BJ (cell line): Measurements from ENCODE around the gene PRUNE1. TPM values are rescaled to one million over a fixed set of nuclear protein-coding genes. Genes with fewer than 3 reads are reported as not detected.

ENCODE experiments used
- CTCF ChIA-PET: fragments of 350-600 bp; formaldehyde crosslinking; extraction: SDS; loops from one replicate; lab custom pipeline; 2021; ENCODE audit warnings: antibody characterized with exemption, inconsistent platforms; lab: Yijun Ruan, JAX
- POLR2A ChIA-PET: fragments of 300-600 bp; sonication (Branson Sonifier 250); formaldehyde crosslinking; extraction: SDS; loops from one replicate; lab custom pipeline; 2021; ENCODE audit warnings: antibody characterized with exemption; lab: Charles Lee
- DNase-seq: peaks from one replicate; pipeline ENCODE4 v3.0.0-alpha.2; 2011; ENCODE audit warnings: low read depth
- H3K27me3 ChIP-seq: 2 replicates; pipeline ENCODE4 v1.6.0; 2011; ENCODE audit warnings: low read length; ENCODE audit not compliant: control insufficient read depth, insufficient read depth
- H3K36me3 ChIP-seq: 2 replicates; pipeline ENCODE4 v1.5.1; 2011; ENCODE audit warnings: low read length; ENCODE audit not compliant: control insufficient read depth, insufficient read depth
- H3K4me3 ChIP-seq: 2 replicates; pipeline ENCODE4 v1.5.1; 2011; ENCODE audit warnings: low read depth, mild to moderate bottlenecking, control low read depth, low read length
- polyA plus RNA-seq: library from polyadenylated mRNA; depleted of rRNA; stranded (reverse); fragments of >200 nt; gene quantifications from 2 replicates; pipeline ENCODE4 v1.2.3, GENCODE V29; 2011
- TF ChIP-seq, protein P1 (sequence below): IDR thresholded peaks from 2 replicates; pipeline ENCODE4 v1.5.1; 2011; ENCODE audit warnings: low read depth, mild to moderate bottlenecking, control low read depth, inconsistent platforms, low read length, moderate library complexity; ENCODE audit not compliant: insufficient read depth

Gene PRUNE1
- polyA plus RNA-seq, 1 experiment = 16.2 TPM

DNA sequence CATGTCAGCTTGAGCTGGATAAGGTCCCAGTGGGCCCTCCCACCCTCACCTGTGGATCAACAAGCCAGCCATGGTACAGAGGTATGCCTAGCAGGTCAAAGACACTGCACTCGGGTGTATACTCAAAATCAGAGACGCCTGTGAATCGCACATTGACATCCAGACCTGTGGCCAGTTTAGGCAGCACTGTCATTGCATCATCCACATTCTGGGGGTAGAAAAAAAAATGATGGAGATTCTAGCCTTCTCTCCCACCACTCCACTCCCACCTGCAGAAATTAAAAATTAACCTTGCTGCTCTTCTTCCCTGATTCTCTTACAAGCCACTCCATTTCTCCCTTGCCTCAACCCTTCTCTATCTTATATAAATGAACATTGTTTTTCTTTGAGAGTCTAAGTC is 7.8 kb upstream of the PRUNE1 start:
- peaks cover 6% of the 10 kb centered on the region for H3K36me3 ChIP-seq
- no peak for DNase-seq
- TF ChIP-seq, protein P1, sequence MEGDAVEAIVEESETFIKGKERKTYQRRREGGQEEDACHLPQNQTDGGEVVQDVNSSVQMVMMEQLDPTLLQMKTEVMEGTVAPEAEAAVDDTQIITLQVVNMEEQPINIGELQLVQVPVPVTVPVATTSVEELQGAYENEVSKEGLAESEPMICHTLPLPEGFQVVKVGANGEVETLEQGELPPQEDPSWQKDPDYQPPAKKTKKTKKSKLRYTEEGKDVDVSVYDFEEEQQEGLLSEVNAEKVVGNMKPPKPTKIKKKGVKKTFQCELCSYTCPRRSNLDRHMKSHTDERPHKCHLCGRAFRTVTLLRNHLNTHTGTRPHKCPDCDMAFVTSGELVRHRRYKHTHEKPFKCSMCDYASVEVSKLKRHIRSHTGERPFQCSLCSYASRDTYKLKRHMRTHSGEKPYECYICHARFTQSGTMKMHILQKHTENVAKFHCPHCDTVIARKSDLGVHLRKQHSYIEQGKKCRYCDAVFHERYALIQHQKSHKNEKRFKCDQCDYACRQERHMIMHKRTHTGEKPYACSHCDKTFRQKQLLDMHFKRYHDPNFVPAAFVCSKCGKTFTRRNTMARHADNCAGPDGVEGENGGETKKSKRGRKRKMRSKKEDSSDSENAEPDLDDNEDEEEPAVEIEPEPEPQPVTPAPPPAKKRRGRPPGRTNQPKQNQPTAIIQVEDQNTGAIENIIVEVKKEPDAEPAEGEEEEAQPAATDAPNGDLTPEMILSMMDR = no peak
- CTCF ChIA-PET = interaction anchor here (8.7 kb wide), 1 partner anchor 20 kb away, joined by 217 read pairs; the partner anchor contains the start of genes ANXA9 and CERS2
- no peak overlapping the region for H3K4me3 ChIP-seq
- H3K27me3 ChIP-seq = no peaks in the 10 kb centered on the region
- POLR2A ChIA-PET = no interaction called here

DNA sequence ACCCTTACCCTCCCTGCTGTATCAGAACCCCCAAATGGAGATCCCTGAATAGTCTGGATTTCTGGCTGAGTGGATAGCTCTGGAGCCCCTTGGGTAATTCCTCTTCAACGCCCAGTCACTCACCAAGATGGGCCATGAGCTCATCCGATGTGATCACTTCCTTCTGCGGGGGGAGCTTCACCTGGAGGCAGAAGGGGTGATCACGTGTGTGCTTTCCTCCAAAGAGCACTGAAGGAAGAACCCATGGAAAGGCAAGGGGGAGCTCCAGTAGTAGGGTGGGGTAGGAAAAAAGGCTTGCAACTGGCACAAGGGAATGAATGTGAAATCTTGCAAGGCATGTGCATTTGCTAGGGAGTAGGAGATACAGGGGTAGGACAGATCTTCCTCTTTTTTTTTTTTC is 6.6 kb upstream of the PRUNE1 start:
- Histone ChIP-seq H3K36me3 (peaks cover 6% of the 10 kb centered on the region), H3K27me3 (no peaks in the 10 kb centered on the region), H3K4me3 (no peak overlapping the region)
- CTCF ChIA-PET = interaction anchor here (0.9 to 1.3 kb wide), 3 partner anchors 11 to 23 kb away, joined by 3 to 5 read pairs (median 5); no protein-coding TSS in a partner anchor
- no peak for DNase-seq
- POLR2A ChIA-PET = interaction anchor here (0.5 kb wide), 1 partner anchor 56 kb away, joined by 3 read pairs; no protein-coding TSS in a partner anchor
- TF ChIP-seq, protein P1 = no peak

DNA sequence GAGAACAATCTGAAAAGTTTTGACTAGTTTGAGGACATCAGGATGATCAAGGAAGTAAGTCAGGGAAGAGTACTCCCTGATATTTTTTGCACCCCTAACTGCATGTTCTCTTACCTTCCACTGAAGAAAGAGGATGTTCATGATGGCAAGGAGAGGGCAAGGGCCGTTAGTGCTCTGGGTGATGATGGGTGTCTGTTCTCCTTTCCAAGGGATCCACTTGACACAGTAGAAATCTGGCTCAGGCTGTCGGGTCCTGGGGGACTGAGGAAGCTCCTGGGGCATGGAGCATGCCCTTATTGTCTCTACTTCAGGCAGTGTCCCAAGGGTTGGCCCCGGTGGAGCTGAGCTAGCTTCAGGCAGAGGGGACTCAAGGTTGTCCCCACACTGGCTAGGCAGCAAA is 6.2 kb upstream of the PRUNE1 start:
- DNase-seq = no peak
- CTCF ChIA-PET = interaction anchor here (0.8 to 1.3 kb wide), 4 partner anchors 8 to 23 kb away, joined by 3 to 5 read pairs (median 3); no protein-coding TSS in a partner anchor
- H3K27me3 ChIP-seq = no peaks in the 10 kb centered on the region
- TF ChIP-seq, protein P1 = no peak
- POLR2A ChIA-PET = interaction anchor here (0.5 kb wide), 1 partner anchor 56 kb away, joined by 3 read pairs; no protein-coding TSS in a partner anchor
- no peak overlapping the region for H3K4me3 ChIP-seq
- peaks cover 5% of the 10 kb centered on the region for H3K36me3 ChIP-seq

DNA sequence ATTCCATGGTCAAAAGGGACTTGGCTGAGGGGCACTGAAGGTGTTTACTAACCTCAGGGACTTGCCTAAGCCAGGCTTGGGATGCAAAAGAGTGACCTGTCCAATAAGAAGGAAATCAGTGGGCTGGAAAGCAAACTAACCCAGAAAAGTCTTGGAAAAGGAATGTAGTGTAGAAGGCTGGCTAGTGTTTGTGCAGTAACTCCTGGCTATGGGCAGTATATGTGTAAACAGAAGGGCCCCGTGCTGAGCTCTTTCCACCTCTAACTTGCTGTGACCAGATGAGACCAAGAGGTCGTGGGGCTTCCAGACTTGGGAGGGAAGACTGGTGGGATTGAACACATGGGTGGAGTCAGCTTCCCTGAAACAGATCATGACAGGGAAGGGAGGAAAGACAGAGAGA is 5.6 kb upstream of the PRUNE1 start:
- ChIA-PET POLR2A (no interaction called here), CTCF (interaction anchor here (0.8 to 1.1 kb wide), 2 partner anchors 9 to 23 kb away, joined by 3 read pairs; no protein-coding TSS in a partner anchor)
- TF ChIP-seq, protein P1 = no peak

DNA sequence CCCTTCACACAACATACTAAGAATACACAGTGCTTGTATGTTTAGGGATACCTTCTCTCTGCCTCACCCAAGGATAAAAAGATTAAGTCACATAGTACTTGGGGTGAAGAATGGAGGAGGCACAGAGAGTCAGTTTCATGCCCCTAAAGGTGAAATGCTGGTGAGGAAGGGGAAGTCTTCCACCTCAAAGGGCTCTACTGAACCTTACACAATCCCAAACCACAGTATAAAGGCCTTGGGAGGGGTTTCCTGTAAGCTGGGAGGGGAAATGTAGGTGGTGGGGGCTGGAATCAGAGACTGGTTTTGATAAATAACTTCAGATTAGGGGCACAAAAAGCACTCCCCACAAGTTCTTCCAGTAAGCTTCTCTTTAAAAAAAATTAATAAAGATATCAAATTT is 5.1 kb upstream of the PRUNE1 start:
- DNase-seq = no peak
- TF ChIP-seq, protein P1 = no peak
- POLR2A ChIA-PET = no interaction called here
- H3K36me3 ChIP-seq = peaks cover 4% of the 10 kb centered on the region
- CTCF ChIA-PET = interaction anchor here (1.1 to 4.9 kb wide), 2 partner anchors 7 to 24 kb away, joined by 3 to 64 read pairs; no protein-coding TSS in a partner anchor
- no peak overlapping the region for H3K4me3 ChIP-seq
- H3K27me3 ChIP-seq = no peaks in the 10 kb centered on the region

More for the DNA sequence above, 5.6 kb upstream of the PRUNE1 start:
- H3K36me3 ChIP-seq = peaks cover 4% of the 10 kb centered on the region
- H3K4me3 ChIP-seq = no peak overlapping the region
- no peaks in the 10 kb centered on the region for H3K27me3 ChIP-seq
- no peak for DNase-seq
